Measurements from ENCODE around the gene PEX3. TPM values are rescaled to one million over a fixed set of nuclear protein-coding genes. Genes with fewer than 3 reads are reported as not detected.

The PEX3 gene
- total RNA-seq, 4 donors from 2014 or later, result 22.6 to 27.3 (median 25.0) TPM

DNA sequence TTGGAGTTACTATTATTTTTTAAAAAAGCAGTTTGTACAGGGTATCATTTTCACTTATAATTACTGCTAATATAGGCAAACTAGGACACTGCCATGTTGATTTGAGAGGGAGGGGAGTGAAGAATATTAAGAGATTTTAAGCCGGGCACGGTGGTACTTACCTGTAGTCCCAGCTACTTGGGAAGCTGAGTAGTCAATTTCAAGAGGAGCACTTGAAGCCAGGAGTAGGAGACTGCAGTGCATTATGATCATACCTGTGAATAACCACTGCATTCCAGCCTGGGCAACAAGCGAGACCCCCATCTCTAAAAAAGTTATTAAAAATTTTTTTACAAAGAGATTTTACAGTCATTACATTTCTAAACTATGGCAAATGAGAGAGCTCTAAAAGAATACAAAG, 35.8 kb upstream of the PEX3 start:
- Histone ChIP-seq H3K4me3 (replicated peaks in 1 of 3) (no peak overlapping the region), H3K4me1 (no peaks in the 10 kb centered on the region), H3K36me3 (no peaks in the 10 kb centered on the region), H3K27me3 (no peaks in the 10 kb centered on the region), H3K27ac (no peak overlapping the region), H3K9me3 (no peaks in the 10 kb centered on the region)
- intact Hi-C loops (cut with DNase I), result no loop called here
- DNase-seq, result no peak
- WGBS, 2 donors, result 38 to 41% methylated on average over 3 of the region's 3 CpGs
- TF ChIP-seq, protein P1, sequence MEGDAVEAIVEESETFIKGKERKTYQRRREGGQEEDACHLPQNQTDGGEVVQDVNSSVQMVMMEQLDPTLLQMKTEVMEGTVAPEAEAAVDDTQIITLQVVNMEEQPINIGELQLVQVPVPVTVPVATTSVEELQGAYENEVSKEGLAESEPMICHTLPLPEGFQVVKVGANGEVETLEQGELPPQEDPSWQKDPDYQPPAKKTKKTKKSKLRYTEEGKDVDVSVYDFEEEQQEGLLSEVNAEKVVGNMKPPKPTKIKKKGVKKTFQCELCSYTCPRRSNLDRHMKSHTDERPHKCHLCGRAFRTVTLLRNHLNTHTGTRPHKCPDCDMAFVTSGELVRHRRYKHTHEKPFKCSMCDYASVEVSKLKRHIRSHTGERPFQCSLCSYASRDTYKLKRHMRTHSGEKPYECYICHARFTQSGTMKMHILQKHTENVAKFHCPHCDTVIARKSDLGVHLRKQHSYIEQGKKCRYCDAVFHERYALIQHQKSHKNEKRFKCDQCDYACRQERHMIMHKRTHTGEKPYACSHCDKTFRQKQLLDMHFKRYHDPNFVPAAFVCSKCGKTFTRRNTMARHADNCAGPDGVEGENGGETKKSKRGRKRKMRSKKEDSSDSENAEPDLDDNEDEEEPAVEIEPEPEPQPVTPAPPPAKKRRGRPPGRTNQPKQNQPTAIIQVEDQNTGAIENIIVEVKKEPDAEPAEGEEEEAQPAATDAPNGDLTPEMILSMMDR (IDR thresholded peaks at IDR 0.05), result no peak
- TF ChIP-seq POLR2A (IDR thresholded peaks at IDR 0.05), result no peak

- no peaks in the 10 kb centered on the region for H3K9me3 ChIP-seq
- H3K4me1 ChIP-seq, result no peaks in the 10 kb centered on the region
- TF ChIP-seq, protein P1 (IDR thresholded peaks at IDR 0.05), result no peak
- no peaks in the 10 kb centered on the region for H3K36me3 ChIP-seq
- no peak for DNase-seq
- 68 to 72% methylated on average over 6 of the region's 6 CpGs for WGBS, 2 donors
- intact Hi-C loops (cut with DNase I), result no loop called here
- H3K27me3 ChIP-seq, result no peaks in the 10 kb centered on the region
- no peak overlapping the region for H3K27ac ChIP-seq
- no peak overlapping the region for H3K4me3 ChIP-seq (replicated peaks in 1 of 3)
Observed at GRCh38 chr6:143419526-143419925, 31.1 kb upstream of the PEX3 start.

DNA sequence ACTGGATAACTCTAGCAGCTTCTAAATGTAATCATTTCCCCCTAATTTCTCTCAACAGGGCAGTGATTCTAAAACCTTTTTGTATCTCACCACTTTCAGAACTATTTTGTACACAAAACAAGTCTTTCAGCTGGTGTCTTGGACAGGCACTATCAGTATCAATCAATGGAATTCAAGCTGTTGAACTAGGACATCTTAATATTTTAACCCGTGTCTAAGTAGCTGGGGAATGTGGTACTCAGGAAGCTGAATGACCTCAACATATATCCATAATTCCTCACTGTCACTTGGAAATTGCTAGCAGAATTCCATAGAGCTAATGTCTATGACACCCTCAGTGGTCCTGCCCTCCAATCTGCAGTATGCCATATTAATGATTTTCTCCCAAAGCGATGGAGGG, 24.6 kb upstream of the PEX3 start:
- TF ChIP-seq, protein P1 (IDR thresholded peaks at IDR 0.05), result no peak
- TF ChIP-seq POLR2A (IDR thresholded peaks at IDR 0.05), result no peak
- Histone ChIP-seq H3K4me3 (replicated peaks in 1 of 3) (no peak overlapping the region), H3K27me3 (no peaks in the 10 kb centered on the region), H3K4me1 (no peaks in the 10 kb centered on the region), H3K36me3 (no peaks in the 10 kb centered on the region), H3K9me3 (no peaks in the 10 kb centered on the region), H3K27ac (no peak overlapping the region)
- 83 to 89% methylated on average over 2 of the region's 2 CpGs for WGBS, 2 donors
- intact Hi-C loops (cut with DNase I), result no loop called here
- no peak for DNase-seq

GRCh38 chr6:143427109-143427817, 23.3 kb upstream of the PEX3 start:
- 21 to 27% methylated on average over 4 of the region's 4 CpGs for WGBS, 2 donors

GRCh38 chr6:143429970-143430369, 20.6 kb upstream of the PEX3 start:
- TF ChIP-seq, protein P1 (IDR thresholded peaks at IDR 0.05), result no peak
- no peak for TF ChIP-seq POLR2A (IDR thresholded peaks at IDR 0.05)
- H3K36me3 ChIP-seq, result no peaks in the 10 kb centered on the region
- intact Hi-C loops (cut with DNase I), result loop anchor here (5.0 kb wide), 1 partner anchor 733 kb away; no protein-coding TSS in a partner anchor
- WGBS, 2 donors, result 90 to 97% methylated on average over 4 of the region's 4 CpGs
- no peak overlapping the region for H3K4me3 ChIP-seq (replicated peaks in 1 of 3)
- H3K9me3 ChIP-seq, result no peaks in the 10 kb centered on the region
- no peak overlapping the region for H3K27ac ChIP-seq
- no peaks in the 10 kb centered on the region for H3K4me1 ChIP-seq
- H3K27me3 ChIP-seq, result no peaks in the 10 kb centered on the region
- DNase-seq, result no peak

More at GRCh38 chr6:143427109-143427817, 23.3 kb upstream of the PEX3 start:
- Histone ChIP-seq H3K4me3 (replicated peaks in 1 of 3) (no peak overlapping the region), H3K27ac (no peak overlapping the region), H3K4me1 (no peaks in the 10 kb centered on the region), H3K9me3 (no peaks in the 10 kb centered on the region), H3K36me3 (no peaks in the 10 kb centered on the region), H3K27me3 (no peaks in the 10 kb centered on the region)
- TF ChIP-seq, protein P1 (IDR thresholded peaks at IDR 0.05), result peak; percentile 69 to 94 (median 76)
- no peak for TF ChIP-seq POLR2A (IDR thresholded peaks at IDR 0.05)
- intact Hi-C loops (cut with DNase I), result no loop called here
- peak; percentile 67 to 71 for DNase-seq
